CD8-positive, alpha-beta memory T cell (primary cell): ENCODE results near the gene ETV6. TPM values are rescaled to one million over a fixed set of nuclear protein-coding genes. Genes with fewer than 3 reads are reported as not detected.

Source experiments
- CTCF ChIA-PET: fragments of 350-600 bp; sonication (Branson Sonifier 250); formaldehyde crosslinking; loops from one replicate; lab custom pipeline; 2021; ENCODE audit warnings: antibody characterized with exemption; lab: Charles Lee
- POLR2A ChIA-PET: fragments of 350-600 bp; sonication (Branson Sonifier 250); formaldehyde crosslinking; loops from one replicate; lab custom pipeline; 2021; ENCODE audit warnings: antibody characterized with exemption; lab: Charles Lee
- DNase-seq, 5 donors: peaks; one replicate each; pipeline versions ENCODE4 v3.0.0 to v3.0.0-alpha.2; 2020 to 2022; ENCODE audit warnings: mixed read lengths in 1 of 5
- H3K27ac ChIP-seq: one replicate; pipeline ENCODE4 v1.7.0; 2013; ENCODE audit warnings: low read depth, mild to moderate bottlenecking, low read length, moderate library complexity
- H3K27me3 ChIP-seq: 2 replicates; pipeline ENCODE4 v1.7.0; 2013; ENCODE audit warnings: low read length, mild to moderate bottlenecking; ENCODE audit not compliant: insufficient read depth, poor library complexity, severe bottlenecking
- H3K36me3 ChIP-seq: 2 replicates; pipeline ENCODE4 v1.7.0; 2013; ENCODE audit warnings: mild to moderate bottlenecking, low read length, moderate library complexity; ENCODE audit not compliant: insufficient read depth
- H3K4me1 ChIP-seq: 2 replicates; pipeline ENCODE4 v1.7.0; 2013; ENCODE audit warnings: mild to moderate bottlenecking, low read length, moderate library complexity; ENCODE audit not compliant: insufficient read depth
- H3K4me3 ChIP-seq: 2 replicates; pipeline ENCODE4 v1.7.0; 2013; ENCODE audit warnings: mild to moderate bottlenecking, low read length
- H3K9me3 ChIP-seq: 2 replicates; pipeline ENCODE4 v1.7.0; 2013; ENCODE audit warnings: mild to moderate bottlenecking, low read length
- H3K27ac Mint-ChIP-seq, 8 donors: one replicate each; pipeline ENCODE4 v1.8.0; 2020 to 2021; ENCODE audit warnings: mixed read lengths in 8 of 8, mild to moderate bottlenecking in 6 of 8, inconsistent platforms in 3 of 8, moderate library complexity in 3 of 8
- H3K27me3 Mint-ChIP-seq, 2 donors: one replicate each; pipeline ENCODE4 v1.8.0; 2020 to 2021; ENCODE audit warnings: mixed read lengths in 2 of 2, mild to moderate bottlenecking in 1 of 2, moderate library complexity in 1 of 2
- H3K36me3 Mint-ChIP-seq, 3 donors: one replicate each; pipeline ENCODE4 v1.8.0; 2020 to 2021; ENCODE audit warnings: mixed read lengths in 3 of 3, inconsistent platforms in 1 of 3, mild to moderate bottlenecking in 1 of 3
- H3K4me1 Mint-ChIP-seq, 3 donors: one replicate each; pipeline ENCODE4 v1.8.0; 2020 to 2021; ENCODE audit warnings: mixed read lengths in 3 of 3, inconsistent platforms in 1 of 3, mild to moderate bottlenecking in 1 of 3
- H3K4me3 Mint-ChIP-seq, 7 donors: one replicate each; pipeline ENCODE4 v1.8.0; 2020 to 2021; ENCODE audit warnings: mixed read lengths in 7 of 7, mild to moderate bottlenecking in 6 of 7, moderate library complexity in 4 of 7, inconsistent platforms in 2 of 7
- H3K9me3 Mint-ChIP-seq, 5 donors: one replicate each; pipeline ENCODE4 v1.8.0; 2020 to 2022; ENCODE audit warnings: mixed read lengths in 5 of 5, mild to moderate bottlenecking in 3 of 5, moderate library complexity in 2 of 5, inconsistent platforms in 1 of 5
- polyA plus RNA-seq: library from polyadenylated mRNA; unstranded; fragments of 300-500 nt; fragmentation: Illumina TruSeq; gene quantifications from one replicate; pipeline ENCODE4 v1.2.3, GENCODE V29; 2021
- total RNA-seq, 2 experiments: library from RNA; stranded (reverse); gene quantifications; one replicate each; pipeline ENCODE4 v1.2.3, GENCODE V29; 2021

The ETV6 gene
- total and polyA plus RNA-seq, 3 experiments from 2014 or later: 6.0 to 51.5 (median 49.3) TPM

GRCh38 chr12:11861864-11862600, 212.6 kb downstream of the ETV6 start:
- CTCF ChIA-PET: no interaction called here
- POLR2A ChIA-PET: no interaction called here
- Mint-ChIP-seq H3K36me3 (peaks cover 25 to 72% (median 48%) of the 10 kb centered on the region in 3 donors), H3K27ac (peak overlapping the region in 3 of 8 donors; percentile 5 to 55 (median 43)), H3K27me3 (no peaks in the 10 kb centered on the region), H3K9me3 (peaks cover 0 to 18% (median 12%) of the 10 kb centered on the region in 5 donors), H3K4me3 (no peak overlapping the region), H3K4me1 (peaks cover 0 to 8% (median 0%) of the 10 kb centered on the region in 3 donors)
- Histone ChIP-seq H3K27ac (no peak overlapping the region), H3K4me1 (no peaks in the 10 kb centered on the region), H3K4me3 (no peak overlapping the region), H3K9me3 (no peaks in the 10 kb centered on the region), H3K27me3 (no peaks in the 10 kb centered on the region), H3K36me3 (no peaks in the 10 kb centered on the region)
- DNase-seq: no peak

GRCh38 chr12:11862798-11863197, 213.3 kb downstream of the ETV6 start:
- Histone ChIP-seq H3K9me3 (no peaks in the 10 kb centered on the region), H3K36me3 (no peaks in the 10 kb centered on the region), H3K27me3 (no peaks in the 10 kb centered on the region), H3K4me3 (no peak overlapping the region), H3K27ac (no peak overlapping the region), H3K4me1 (no peaks in the 10 kb centered on the region)
- Mint-ChIP-seq H3K9me3 (peaks cover 0 to 18% (median 12%) of the 10 kb centered on the region in 5 donors), H3K4me3 (no peak overlapping the region), H3K27me3 (no peaks in the 10 kb centered on the region), H3K36me3 (peaks cover 23 to 70% (median 49%) of the 10 kb centered on the region in 3 donors), H3K27ac (no peak overlapping the region), H3K4me1 (peaks cover 0 to 8% (median 0%) of the 10 kb centered on the region in 3 donors)
- DNase-seq: no peak
- ChIA-PET CTCF (no interaction called here), POLR2A (no interaction called here)

- peaks cover 0 to 8% (median 0%) of the 10 kb centered on the region in 3 donors for H3K4me1 Mint-ChIP-seq
- CTCF ChIA-PET: no interaction called here
Observed at GRCh38 chr12:11863478-11863906, 214.0 kb downstream of the ETV6 start.

GRCh38 chr12:11863988-11864387, 214.5 kb downstream of the ETV6 start:
- Histone ChIP-seq H3K27ac (no peak overlapping the region), H3K4me3 (no peak overlapping the region), H3K4me1 (no peaks in the 10 kb centered on the region), H3K27me3 (no peaks in the 10 kb centered on the region), H3K9me3 (no peaks in the 10 kb centered on the region), H3K36me3 (no peaks in the 10 kb centered on the region)
- ChIA-PET CTCF (no interaction called here), POLR2A (no interaction called here)
- no peak for DNase-seq
- peaks cover 24 to 65% (median 42%) of the 10 kb centered on the region in 3 donors for H3K36me3 Mint-ChIP-seq
- peak overlapping the region in 2 of 8 donors; percentile 75 to 80 for H3K27ac Mint-ChIP-seq
- peaks cover 0 to 18% (median 12%) of the 10 kb centered on the region in 5 donors for H3K9me3 Mint-ChIP-seq
- H3K4me3 Mint-ChIP-seq: no peak overlapping the region
- peaks cover 0 to 8% (median 0%) of the 10 kb centered on the region in 3 donors for H3K4me1 Mint-ChIP-seq
- no peaks in the 10 kb centered on the region for H3K27me3 Mint-ChIP-seq

More at GRCh38 chr12:11863478-11863906, 214.0 kb downstream of the ETV6 start:
- Histone ChIP-seq H3K4me1 (no peaks in the 10 kb centered on the region), H3K4me3 (no peak overlapping the region), H3K9me3 (no peaks in the 10 kb centered on the region), H3K27me3 (no peaks in the 10 kb centered on the region), H3K27ac (no peak overlapping the region), H3K36me3 (no peaks in the 10 kb centered on the region)
- no peak overlapping the region for H3K4me3 Mint-ChIP-seq
- H3K36me3 Mint-ChIP-seq: peaks cover 27 to 69% (median 46%) of the 10 kb centered on the region in 3 donors
- no peaks in the 10 kb centered on the region for H3K27me3 Mint-ChIP-seq
- H3K9me3 Mint-ChIP-seq: peaks cover 0 to 18% (median 12%) of the 10 kb centered on the region in 5 donors
- H3K27ac Mint-ChIP-seq: peak overlapping the region in 1 of 8 donors; percentile 68
- DNase-seq: no peak
- POLR2A ChIA-PET: no interaction called here

GRCh38 chr12:11865824-11866223, 216.3 kb downstream of the ETV6 start:
- Histone ChIP-seq H3K4me3 (no peak overlapping the region), H3K9me3 (no peaks in the 10 kb centered on the region), H3K27ac (no peak overlapping the region), H3K27me3 (no peaks in the 10 kb centered on the region), H3K4me1 (no peaks in the 10 kb centered on the region), H3K36me3 (peaks cover 15% of the 10 kb centered on the region)
- ChIA-PET POLR2A (no interaction called here), CTCF (no interaction called here)
- no peak for DNase-seq
- H3K4me1 Mint-ChIP-seq: peaks cover 0 to 2% (median 0%) of the 10 kb centered on the region in 3 donors
- no peaks in the 10 kb centered on the region for H3K27me3 Mint-ChIP-seq
- no peak overlapping the region for H3K4me3 Mint-ChIP-seq
- no peak overlapping the region for H3K27ac Mint-ChIP-seq
- peaks cover 0 to 18% (median 12%) of the 10 kb centered on the region in 5 donors for H3K9me3 Mint-ChIP-seq
- H3K36me3 Mint-ChIP-seq: peaks cover 26 to 72% (median 50%) of the 10 kb centered on the region in 3 donors

GRCh38 chr12:11868027-11868426, 218.6 kb downstream of the ETV6 start:
- H3K27me3 ChIP-seq: no peaks in the 10 kb centered on the region
- H3K4me3 ChIP-seq: no peak overlapping the region
- no peak overlapping the region for H3K27ac ChIP-seq
- peaks cover 0 to 18% (median 12%) of the 10 kb centered on the region in 5 donors for H3K9me3 Mint-ChIP-seq
- H3K4me3 Mint-ChIP-seq: no peak overlapping the region
- H3K4me1 ChIP-seq: no peaks in the 10 kb centered on the region
- H3K36me3 Mint-ChIP-seq: peaks cover 28 to 74% (median 45%) of the 10 kb centered on the region in 3 donors
- no peak overlapping the region for H3K27ac Mint-ChIP-seq
- peaks cover 17% of the 10 kb centered on the region for H3K36me3 ChIP-seq
- no peak for DNase-seq
- ChIA-PET POLR2A (no interaction called here), CTCF (no interaction called here)
- H3K4me1 Mint-ChIP-seq: peaks cover 0 to 5% (median 0%) of the 10 kb centered on the region in 3 donors
- H3K27me3 Mint-ChIP-seq: no peaks in the 10 kb centered on the region
- no peaks in the 10 kb centered on the region for H3K9me3 ChIP-seq

GRCh38 chr12:11869406-11869805, 219.9 kb downstream of the ETV6 start:
- no peaks in the 10 kb centered on the region for H3K27me3 Mint-ChIP-seq
- H3K4me1 Mint-ChIP-seq: peaks cover 0 to 5% (median 0%) of the 10 kb centered on the region in 3 donors
- Histone ChIP-seq H3K4me3 (no peak overlapping the region), H3K27me3 (no peaks in the 10 kb centered on the region), H3K9me3 (no peaks in the 10 kb centered on the region), H3K4me1 (no peaks in the 10 kb centered on the region), H3K36me3 (peaks cover 17% of the 10 kb centered on the region), H3K27ac (no peak overlapping the region)
- H3K27ac Mint-ChIP-seq: no peak overlapping the region
- POLR2A ChIA-PET: no interaction called here
- H3K36me3 Mint-ChIP-seq: peaks cover 22 to 64% (median 33%) of the 10 kb centered on the region in 3 donors
- H3K9me3 Mint-ChIP-seq: peaks cover 0 to 16% (median 12%) of the 10 kb centered on the region in 5 donors
- H3K4me3 Mint-ChIP-seq: no peak overlapping the region
- DNase-seq: no peak
- CTCF ChIA-PET: no interaction called here

- Mint-ChIP-seq H3K36me3 (peaks cover 22 to 60% (median 27%) of the 10 kb centered on the region in 3 donors), H3K27ac (peak overlapping the region in 1 of 8 donors; percentile 56), H3K27me3 (no peaks in the 10 kb centered on the region), H3K9me3 (peaks cover 0 to 14% (median 12%) of the 10 kb centered on the region in 5 donors), H3K4me1 (peaks cover 2 to 8% (median 2%) of the 10 kb centered on the region in 3 donors), H3K4me3 (no peak overlapping the region)
- POLR2A ChIA-PET: no interaction called here
- no peak for DNase-seq
- H3K4me1 ChIP-seq: no peaks in the 10 kb centered on the region
- peaks cover 17% of the 10 kb centered on the region for H3K36me3 ChIP-seq
- no peak overlapping the region for H3K4me3 ChIP-seq
- CTCF ChIA-PET: no interaction called here
- no peaks in the 10 kb centered on the region for H3K27me3 ChIP-seq
- no peak overlapping the region for H3K27ac ChIP-seq
- H3K9me3 ChIP-seq: no peaks in the 10 kb centered on the region
Observed at GRCh38 chr12:11870041-11870451, 220.6 kb downstream of the ETV6 start.
